ENCODE results near the gene KITLG. TPM values are rescaled to one million over a fixed set of nuclear protein-coding genes. Genes with fewer than 3 reads are reported as not detected.

Gene KITLG
- total and polyA plus RNA-seq, 7 experiments from 2014 or later: 0.05 to 0.24 TPM; not detected in 5

- POLR2A ChIA-PET: no interaction called here
- no peak overlapping the region for H3K27ac Mint-ChIP-seq
- H3K27me3 Mint-ChIP-seq: no peaks in the 10 kb centered on the region
- no peaks in the 10 kb centered on the region for H3K9me3 ChIP-seq (ENCODE audit: control insufficient read depth in 2 of 3, low read length in 3 of 3)
- H3K4me3 Mint-ChIP-seq: no peak overlapping the region
- no peaks in the 10 kb centered on the region for H3K27me3 ChIP-seq (ENCODE audit: control insufficient read depth in 2 of 2, insufficient read depth in 2 of 2, low read length in 2 of 2)
- ATAC-seq: no peak
- intact Hi-C loops (cut with micrococcal nuclease): no loop called here
- no peaks in the 10 kb centered on the region for H3K36me3 ChIP-seq (ENCODE audit: control insufficient read depth in 2 of 3, insufficient read depth in 3 of 3, low read length in 3 of 3)
- no peak overlapping the region for H3K27ac ChIP-seq (ENCODE audit: low read depth, low read length)
- H3K36me3 Mint-ChIP-seq: no peaks in the 10 kb centered on the region
- H3K4me1 Mint-ChIP-seq: no peaks in the 10 kb centered on the region
- H3K4me1 ChIP-seq (ENCODE audit: control insufficient read depth in 2 of 2, insufficient read depth in 2 of 2, low read length in 2 of 2): no peaks in the 10 kb centered on the region
- CTCF ChIA-PET: no interaction called here
- no peak for DNase-seq
- H3K9me3 Mint-ChIP-seq: peaks cover 0 to 3% (median 0%) of the 10 kb centered on the region in 11 donors
- H3K4me3 ChIP-seq (ENCODE audit: low read length): no peak overlapping the region
Observed at GRCh38 chr12:88594780-88595179, 14.5 kb upstream of the KITLG start.

DNA sequence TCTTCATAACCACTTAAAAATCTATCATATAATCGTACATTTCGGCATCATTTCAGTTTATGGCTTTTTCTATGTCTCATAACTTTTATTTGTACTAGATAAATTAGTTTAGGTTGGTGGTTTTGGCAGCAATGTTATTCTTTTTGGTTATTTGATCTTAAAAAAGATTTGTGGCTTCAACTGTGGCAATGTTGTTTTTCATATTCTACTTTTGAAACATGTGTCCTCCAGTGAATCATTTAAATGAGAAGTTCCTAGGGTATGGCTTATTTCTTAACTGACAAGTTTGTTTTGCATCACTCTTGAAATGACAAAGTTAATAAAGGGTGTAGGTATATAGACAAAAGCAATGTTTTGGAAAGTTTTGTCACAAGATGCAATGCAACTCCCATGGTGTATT lies 11.1 kb upstream of the KITLG start:
- Histone ChIP-seq H3K9me3 (ENCODE audit: control insufficient read depth in 2 of 3, low read length in 3 of 3) (no peaks in the 10 kb centered on the region), H3K36me3 (ENCODE audit: control insufficient read depth in 2 of 3, insufficient read depth in 3 of 3, low read length in 3 of 3) (no peaks in the 10 kb centered on the region), H3K4me3 (ENCODE audit: low read length) (no peak overlapping the region), H3K27ac (ENCODE audit: low read depth, low read length) (no peak overlapping the region), H3K4me1 (ENCODE audit: control insufficient read depth in 2 of 2, insufficient read depth in 2 of 2, low read length in 2 of 2) (no peaks in the 10 kb centered on the region), H3K27me3 (ENCODE audit: control insufficient read depth in 2 of 2, insufficient read depth in 2 of 2, low read length in 2 of 2) (no peaks in the 10 kb centered on the region)
- Mint-ChIP-seq H3K36me3 (peaks cover 0 to 6% (median 0%) of the 10 kb centered on the region in 5 donors), H3K4me1 (no peaks in the 10 kb centered on the region), H3K27ac (no peak overlapping the region), H3K4me3 (no peak overlapping the region), H3K9me3 (peaks cover 0 to 15% (median 5%) of the 10 kb centered on the region in 11 donors), H3K27me3 (no peaks in the 10 kb centered on the region)
- DNase-seq: no peak
- intact Hi-C loops (cut with micrococcal nuclease): no loop called here
- POLR2A ChIA-PET: no interaction called here
- ATAC-seq: no peak
- CTCF ChIA-PET: no interaction called here

DNA sequence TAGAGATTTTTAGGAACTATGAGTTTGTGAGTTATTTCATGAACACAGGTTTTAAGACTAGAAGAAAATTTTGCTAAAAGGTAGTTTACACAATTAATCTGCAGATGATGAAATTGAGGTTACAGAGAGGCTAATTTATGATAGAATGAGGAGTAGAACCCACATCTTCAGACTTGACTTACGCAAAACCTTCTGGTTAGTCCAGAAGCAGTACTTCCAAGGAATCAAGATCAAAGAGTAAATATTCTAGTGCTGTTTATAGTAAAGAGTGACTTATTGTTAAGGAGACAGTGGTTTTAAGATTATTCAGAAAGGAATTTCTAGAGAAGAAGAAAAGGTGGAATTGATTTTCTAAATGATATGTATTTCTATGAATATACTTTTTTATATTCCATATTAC lies 10.6 kb upstream of the KITLG start:
- CTCF ChIA-PET: no interaction called here
- no peaks in the 10 kb centered on the region for H3K27me3 Mint-ChIP-seq
- H3K9me3 Mint-ChIP-seq: peaks cover 0 to 19% (median 8%) of the 10 kb centered on the region in 11 donors
- DNase-seq (no peak), ATAC-seq (no peak)
- POLR2A ChIA-PET: no interaction called here
- H3K27me3 ChIP-seq (ENCODE audit: control insufficient read depth in 2 of 2, insufficient read depth in 2 of 2, low read length in 2 of 2): no peaks in the 10 kb centered on the region
- H3K4me3 ChIP-seq (ENCODE audit: low read length): no peak overlapping the region
- H3K36me3 ChIP-seq (ENCODE audit: control insufficient read depth in 2 of 3, insufficient read depth in 3 of 3, low read length in 3 of 3): no peaks in the 10 kb centered on the region
- no peaks in the 10 kb centered on the region for H3K4me1 Mint-ChIP-seq
- no peaks in the 10 kb centered on the region for H3K4me1 ChIP-seq (ENCODE audit: control insufficient read depth in 2 of 2, insufficient read depth in 2 of 2, low read length in 2 of 2)
- no peak overlapping the region for H3K27ac Mint-ChIP-seq
- no peaks in the 10 kb centered on the region for H3K9me3 ChIP-seq (ENCODE audit: control insufficient read depth in 2 of 3, low read length in 3 of 3)
- intact Hi-C loops (cut with micrococcal nuclease): no loop called here
- no peak overlapping the region for H3K4me3 Mint-ChIP-seq
- H3K36me3 Mint-ChIP-seq: peaks cover 0 to 6% (median 0%) of the 10 kb centered on the region in 5 donors
- no peak overlapping the region for H3K27ac ChIP-seq (ENCODE audit: low read depth, low read length)

DNA sequence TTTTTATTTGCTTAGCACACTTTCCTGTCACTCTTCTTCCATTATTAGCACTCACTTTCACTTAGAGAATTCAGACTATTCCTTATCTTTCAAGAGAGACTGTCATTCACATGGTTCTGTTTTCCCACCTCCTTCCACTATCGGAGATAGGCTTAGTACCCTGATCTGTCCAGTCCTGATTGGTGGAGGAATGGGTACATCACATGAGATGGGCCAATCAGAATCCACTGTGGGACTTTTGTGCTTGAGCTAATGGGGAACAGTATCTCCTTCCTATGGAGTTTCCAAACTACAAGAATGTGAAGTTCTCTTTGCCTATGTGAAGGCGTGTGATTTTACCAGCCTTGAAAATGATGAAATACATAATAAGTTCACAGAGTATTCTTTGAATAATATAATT lies 4.8 kb upstream of the KITLG start:
- no peak overlapping the region for H3K27ac Mint-ChIP-seq
- intact Hi-C loops (cut with micrococcal nuclease): no loop called here

DNA sequence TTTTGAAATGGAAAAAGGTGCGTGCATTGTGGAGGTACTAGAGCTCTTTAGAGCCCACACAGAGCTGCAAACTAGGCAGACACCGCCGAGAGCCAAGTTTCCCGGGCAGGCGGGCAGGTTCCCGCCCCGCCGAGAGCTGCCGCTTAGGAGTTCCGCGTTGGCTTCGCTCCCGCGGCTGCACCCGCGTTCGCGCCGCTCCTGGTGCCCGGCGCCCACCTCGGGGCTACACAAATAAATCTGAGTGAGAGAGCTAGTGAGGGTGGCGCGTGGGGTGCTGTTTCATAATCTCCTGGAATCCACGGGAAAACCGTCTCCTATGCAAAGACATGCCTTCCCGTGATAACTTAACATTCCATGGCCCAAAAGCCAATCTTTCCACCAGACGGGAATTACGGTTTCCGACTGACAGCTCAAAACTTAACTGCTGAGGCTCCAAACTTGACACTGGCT lies 645 bp downstream of the KITLG start:
- H3K27ac Mint-ChIP-seq: no peak overlapping the region
- H3K4me1 ChIP-seq (ENCODE audit: control insufficient read depth in 2 of 2, insufficient read depth in 2 of 2, low read length in 2 of 2): no peaks in the 10 kb centered on the region
- peaks cover 30 to 60% (median 41%) of the 10 kb centered on the region in 5 donors for H3K27me3 Mint-ChIP-seq
- H3K36me3 Mint-ChIP-seq: no peaks in the 10 kb centered on the region
- H3K4me3 Mint-ChIP-seq: peak overlapping the region in 4 of 10 donors; percentile 44 to 71 (median 52)
- intact Hi-C loops (cut with micrococcal nuclease): no loop called here
- POLR2A ChIA-PET: no interaction called here
- CTCF ChIA-PET: no interaction called here
- ATAC-seq (no peak), DNase-seq (no peak)
- no peaks in the 10 kb centered on the region for H3K36me3 ChIP-seq (ENCODE audit: control insufficient read depth in 2 of 3, insufficient read depth in 3 of 3, low read length in 3 of 3)
- no peak overlapping the region for H3K4me3 ChIP-seq (ENCODE audit: low read length)
- peaks cover 0 to 9% (median 0%) of the 10 kb centered on the region in 11 donors for H3K9me3 Mint-ChIP-seq
- peaks cover 0 to 5% of the 10 kb centered on the region in 2 donors for H3K27me3 ChIP-seq (ENCODE audit: control insufficient read depth in 2 of 2, insufficient read depth in 2 of 2, low read length in 2 of 2)
- peaks cover 4 to 11% (median 5%) of the 10 kb centered on the region in 7 donors for H3K4me1 Mint-ChIP-seq
- no peaks in the 10 kb centered on the region for H3K9me3 ChIP-seq (ENCODE audit: control insufficient read depth in 2 of 3, low read length in 3 of 3)
- H3K27ac ChIP-seq (ENCODE audit: low read depth, low read length): no peak overlapping the region

More for the DNA sequence above, 4.8 kb upstream of the KITLG start:
- ChIA-PET CTCF (no interaction called here), POLR2A (no interaction called here)
- no peak overlapping the region for H3K4me3 ChIP-seq (ENCODE audit: low read length)
- no peak for DNase-seq
- H3K9me3 Mint-ChIP-seq: peaks cover 0 to 38% (median 14%) of the 10 kb centered on the region in 11 donors
- no peak for ATAC-seq
- H3K27me3 ChIP-seq (ENCODE audit: control insufficient read depth in 2 of 2, insufficient read depth in 2 of 2, low read length in 2 of 2): no peaks in the 10 kb centered on the region
- H3K9me3 ChIP-seq (ENCODE audit: control insufficient read depth in 2 of 3, low read length in 3 of 3): no peaks in the 10 kb centered on the region
- H3K27ac ChIP-seq (ENCODE audit: low read depth, low read length): no peak overlapping the region
- no peaks in the 10 kb centered on the region for H3K36me3 ChIP-seq (ENCODE audit: control insufficient read depth in 2 of 3, insufficient read depth in 3 of 3, low read length in 3 of 3)
- H3K4me1 Mint-ChIP-seq: peaks cover 0 to 2% (median 1%) of the 10 kb centered on the region in 7 donors
- no peaks in the 10 kb centered on the region for H3K4me1 ChIP-seq (ENCODE audit: control insufficient read depth in 2 of 2, insufficient read depth in 2 of 2, low read length in 2 of 2)
- H3K4me3 Mint-ChIP-seq: no peak overlapping the region
- H3K27me3 Mint-ChIP-seq: peaks cover 7 to 28% (median 20%) of the 10 kb centered on the region in 5 donors
- H3K36me3 Mint-ChIP-seq: peaks cover 0 to 6% (median 0%) of the 10 kb centered on the region in 5 donors

- ChIA-PET POLR2A (no interaction called here), CTCF (no interaction called here)
- no peaks in the 10 kb centered on the region for H3K36me3 ChIP-seq (ENCODE audit: control insufficient read depth in 2 of 3, insufficient read depth in 3 of 3, low read length in 3 of 3)
- H3K27me3 ChIP-seq (ENCODE audit: control insufficient read depth in 2 of 2, insufficient read depth in 2 of 2, low read length in 2 of 2): peaks cover 0 to 5% of the 10 kb centered on the region in 2 donors
- Mint-ChIP-seq H3K4me3 (peak overlapping the region in 4 of 10 donors; percentile 19 to 49 (median 21)), H3K27me3 (peaks cover 30 to 62% (median 39%) of the 10 kb centered on the region in 5 donors), H3K4me1 (peaks cover 4 to 11% (median 5%) of the 10 kb centered on the region in 7 donors), H3K27ac (no peak overlapping the region), H3K36me3 (no peaks in the 10 kb centered on the region), H3K9me3 (peaks cover 0 to 9% (median 0%) of the 10 kb centered on the region in 11 donors)
- H3K4me1 ChIP-seq (ENCODE audit: control insufficient read depth in 2 of 2, insufficient read depth in 2 of 2, low read length in 2 of 2): no peaks in the 10 kb centered on the region
- no peaks in the 10 kb centered on the region for H3K9me3 ChIP-seq (ENCODE audit: control insufficient read depth in 2 of 3, low read length in 3 of 3)
- ATAC-seq (no peak), DNase-seq (no peak)
- H3K4me3 ChIP-seq (ENCODE audit: low read length): no peak overlapping the region
- H3K27ac ChIP-seq (ENCODE audit: low read depth, low read length): no peak overlapping the region
- intact Hi-C loops (cut with micrococcal nuclease): no loop called here
Observed at GRCh38 chr12:88579161-88579517, 1.1 kb downstream of the KITLG start.

GRCh38 chr12:88578276-88579160 lies 1.8 kb downstream of the KITLG start:
- Mint-ChIP-seq H3K9me3 (peaks cover 0 to 9% (median 0%) of the 10 kb centered on the region in 11 donors), H3K27ac (no peak overlapping the region), H3K4me3 (peak overlapping the region in 3 of 10 donors; percentile 19 to 49 (median 22)), H3K4me1 (peaks cover 4 to 11% (median 5%) of the 10 kb centered on the region in 7 donors), H3K27me3 (peaks cover 30 to 62% (median 37%) of the 10 kb centered on the region in 5 donors), H3K36me3 (no peaks in the 10 kb centered on the region)
- Histone ChIP-seq H3K36me3 (ENCODE audit: control insufficient read depth in 2 of 3, insufficient read depth in 3 of 3, low read length in 3 of 3) (no peaks in the 10 kb centered on the region), H3K4me1 (ENCODE audit: control insufficient read depth in 2 of 2, insufficient read depth in 2 of 2, low read length in 2 of 2) (no peaks in the 10 kb centered on the region), H3K9me3 (ENCODE audit: control insufficient read depth in 2 of 3, low read length in 3 of 3) (no peaks in the 10 kb centered on the region), H3K27ac (ENCODE audit: low read depth, low read length) (no peak overlapping the region), H3K4me3 (ENCODE audit: low read length) (no peak overlapping the region), H3K27me3 (ENCODE audit: control insufficient read depth in 2 of 2, insufficient read depth in 2 of 2, low read length in 2 of 2) (peaks cover 0 to 5% of the 10 kb centered on the region in 2 donors)
- ATAC-seq (no peak), DNase-seq (no peak)
- intact Hi-C loops (cut with micrococcal nuclease): no loop called here
- ChIA-PET POLR2A (no interaction called here), CTCF (no interaction called here)
